HPDE6-E6E7 (cell line): Measurements from ENCODE around the gene MGA.
A peak's percentile ranks its signal among the peaks of the same experiment; 100 is the strongest.

Source experiments
- DNase-seq: peaks from one replicate; pipeline ENCODE4 v3.0.0; 2011; ENCODE audit warnings: missing footprints; ENCODE audit errors: extremely low spot score

The MGA gene

DNA sequence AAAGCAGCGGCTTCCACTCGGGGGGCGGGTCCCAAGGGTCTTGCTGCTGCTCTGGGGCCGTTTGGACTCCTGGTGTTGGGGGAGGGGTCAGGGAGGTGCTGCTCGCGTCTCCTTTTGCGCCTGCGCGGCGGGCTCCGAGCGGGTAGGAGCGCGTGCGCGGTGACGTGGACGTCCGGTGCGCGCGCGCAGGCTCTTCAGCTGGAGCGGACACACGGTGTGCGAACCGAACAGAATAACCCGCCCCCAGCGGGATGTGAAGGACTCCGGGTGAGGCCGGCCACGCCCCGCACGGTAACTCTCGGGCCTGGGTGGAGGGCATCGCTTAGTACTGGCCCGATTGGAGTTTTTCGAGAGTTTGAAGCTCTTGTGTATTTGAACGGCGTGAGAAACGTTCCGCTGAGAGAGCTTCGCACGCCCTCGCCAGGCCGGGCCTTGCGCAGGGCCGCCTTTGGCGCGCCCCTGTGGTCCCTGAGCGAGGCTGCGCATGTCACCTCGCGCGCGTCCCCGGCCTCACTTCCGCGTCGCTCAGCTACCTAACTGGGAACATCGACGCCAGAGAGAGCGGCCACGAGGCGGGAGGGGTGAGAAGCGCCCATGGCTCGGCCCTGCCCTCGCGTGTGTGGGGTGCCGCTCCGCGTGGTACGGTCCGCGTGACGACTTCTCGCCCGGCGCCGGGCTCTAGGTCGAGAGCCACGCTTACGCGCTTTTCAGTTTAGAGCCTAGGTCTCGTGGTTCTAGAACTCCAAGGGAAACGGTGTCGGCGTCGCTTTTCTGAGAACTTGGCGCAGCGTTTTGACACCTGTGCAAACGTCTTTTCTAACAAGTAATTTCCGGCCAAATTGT lies at the start of gene MGA:
Gene MGA (plus strand): TSS at position 171 of the 843 bp plus-strand sequence.
- DNase-seq: peak; percentile 91

GRCh38 chr15:41620536-41621199 lies 39.5 kb upstream of the MGA start:
- DNase-seq: no peak

- peak; percentile 93 for DNase-seq
Measured at GRCh38 chr15:41621200-41622193, 38.7 kb upstream of the MGA start.

DNA sequence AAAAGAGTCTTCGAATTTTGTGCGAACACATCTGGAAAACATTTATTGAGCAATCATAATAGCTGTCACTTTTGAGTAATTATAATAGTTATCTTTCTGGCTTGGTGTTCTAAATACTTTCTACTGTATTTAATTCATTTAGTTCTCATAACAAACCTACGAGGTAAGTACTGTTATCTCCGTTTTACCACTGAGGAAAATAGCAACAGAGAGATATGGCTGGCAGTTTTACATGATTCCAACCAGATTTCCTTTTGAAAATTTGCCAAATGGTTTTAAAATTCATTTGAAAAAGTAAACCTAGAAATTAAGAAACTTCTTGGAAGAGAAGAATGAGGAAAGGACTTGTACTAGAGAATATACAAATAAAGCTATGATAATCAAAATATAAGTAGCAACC lies 37.3 kb upstream of the MGA start:
- DNase-seq: no peak

- DNase-seq: no peak
Measured at GRCh38 chr15:41627203-41627602, 33.0 kb upstream of the MGA start.

DNA sequence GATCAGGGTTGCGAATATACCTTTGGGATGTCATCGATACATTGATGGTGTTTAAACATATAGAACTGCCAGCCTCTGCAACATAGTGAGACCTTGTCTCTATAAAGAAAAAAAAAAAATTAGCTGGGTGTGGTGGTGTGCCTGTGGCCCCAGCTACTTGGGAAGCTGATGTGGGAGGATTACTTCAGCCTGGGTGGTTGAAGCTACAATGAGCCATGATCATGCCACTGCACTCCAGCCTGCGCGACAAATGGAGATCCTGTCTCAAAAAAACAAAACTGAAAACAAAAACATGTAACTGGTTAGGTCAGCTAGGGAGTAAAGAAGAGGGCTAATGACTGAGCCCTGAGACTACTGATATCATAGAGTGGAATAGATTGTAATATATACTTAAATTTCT lies 30.7 kb upstream of the MGA start:
- no peak for DNase-seq

DNA sequence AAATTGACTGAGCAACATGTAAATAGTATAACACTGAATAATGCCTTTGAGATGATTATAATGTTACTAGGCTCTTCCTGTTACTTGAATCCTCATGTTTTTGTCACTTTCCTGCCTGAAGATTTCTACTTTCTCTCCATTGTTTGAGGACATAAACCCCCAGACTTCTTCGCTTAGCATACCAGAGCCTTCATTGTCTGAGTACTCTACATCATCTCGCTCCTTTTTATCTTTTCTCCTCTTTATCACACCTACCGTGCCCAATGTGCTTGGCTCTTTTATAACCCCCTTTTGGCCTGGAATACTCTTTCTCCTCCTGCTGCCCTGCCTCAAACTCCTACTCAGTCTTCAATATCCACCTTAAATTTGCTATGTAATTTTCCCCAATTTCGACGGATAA lies 30.3 kb upstream of the MGA start:
- no peak for DNase-seq

GRCh38 chr15:41630616-41631217 lies 29.5 kb upstream of the MGA start:
- DNase-seq: no peak

DNA sequence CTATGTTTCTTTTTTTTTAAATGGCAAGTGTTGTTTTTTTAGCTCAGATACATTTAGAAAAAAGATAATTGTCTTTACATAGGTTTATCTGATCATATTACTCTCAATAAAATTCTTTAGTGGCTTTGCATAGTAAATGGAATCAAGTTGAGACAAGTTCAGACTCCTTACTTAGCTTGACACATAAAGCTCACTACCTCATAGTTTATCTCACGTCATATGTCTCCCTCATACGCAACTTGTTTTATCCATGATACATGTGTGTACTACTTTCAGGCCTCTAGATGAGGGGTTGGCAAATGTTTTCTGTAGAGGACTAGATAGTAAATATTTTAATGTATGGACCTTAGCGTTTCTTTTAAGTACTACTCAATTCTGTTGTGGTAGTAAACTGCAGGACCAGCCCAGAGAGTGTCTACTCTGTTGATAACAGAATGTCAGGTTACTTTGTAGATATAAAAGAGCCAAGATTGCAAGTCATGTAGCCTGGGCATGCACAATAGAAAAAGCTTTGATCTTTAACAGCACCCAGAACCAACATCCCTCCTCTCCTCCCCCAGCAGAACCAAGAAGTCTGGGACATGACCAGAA lies 28.2 kb upstream of the MGA start:
- peak; percentile 51 for DNase-seq

DNA sequence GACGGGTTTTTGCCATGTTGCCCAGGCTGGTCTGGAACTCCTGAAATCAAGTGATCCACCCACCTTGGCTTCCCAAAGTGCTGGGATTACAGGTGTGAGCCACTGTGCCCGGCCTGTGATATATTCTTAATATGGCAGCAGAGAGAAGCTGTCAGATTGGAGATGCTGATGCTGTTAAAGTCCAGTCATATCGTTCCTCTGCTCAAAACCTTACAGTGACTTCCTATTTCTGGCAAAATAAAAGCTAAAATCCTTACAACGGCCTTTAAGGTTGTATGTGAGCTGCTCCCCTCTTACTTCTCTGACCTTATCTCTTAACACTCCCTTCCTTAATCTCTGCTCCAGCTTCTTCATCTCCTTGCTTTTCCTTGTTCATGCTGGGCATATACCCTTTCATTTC lies 26.6 kb upstream of the MGA start:
- no peak for DNase-seq

DNA sequence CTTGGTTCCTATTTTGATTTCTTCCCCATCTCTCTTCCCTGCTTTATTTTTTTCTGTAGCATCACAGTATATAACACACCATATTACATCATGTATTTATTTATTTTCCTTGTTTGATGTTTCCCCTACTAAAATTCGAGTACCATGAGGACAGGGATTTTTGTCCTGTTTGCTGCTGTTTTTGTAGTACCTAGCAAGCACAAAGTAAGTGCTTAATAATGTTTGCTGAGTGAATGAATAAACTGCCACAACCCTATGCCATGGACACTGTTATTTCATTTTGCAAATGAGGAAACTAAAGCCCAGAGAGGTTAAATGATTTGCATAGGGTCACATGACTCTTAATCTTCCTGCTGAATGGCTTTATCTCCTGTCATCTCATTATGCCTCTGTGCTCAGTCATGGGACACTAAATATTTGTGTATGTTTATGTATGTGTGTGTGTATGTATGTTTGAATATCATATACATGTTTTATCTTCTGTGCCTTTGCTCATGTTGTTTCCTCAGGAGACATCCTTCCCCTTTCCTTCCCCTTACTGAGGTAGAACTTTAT lies 26.1 kb upstream of the MGA start:
- DNase-seq: no peak

GRCh38 chr15:41637086-41637485 lies 23.1 kb upstream of the MGA start:
- DNase-seq: no peak

GRCh38 chr15:41640985-41641384 lies 19.2 kb upstream of the MGA start:
- no peak for DNase-seq

GRCh38 chr15:41647262-41647661 lies 12.9 kb upstream of the MGA start:
- no peak for DNase-seq

DNA sequence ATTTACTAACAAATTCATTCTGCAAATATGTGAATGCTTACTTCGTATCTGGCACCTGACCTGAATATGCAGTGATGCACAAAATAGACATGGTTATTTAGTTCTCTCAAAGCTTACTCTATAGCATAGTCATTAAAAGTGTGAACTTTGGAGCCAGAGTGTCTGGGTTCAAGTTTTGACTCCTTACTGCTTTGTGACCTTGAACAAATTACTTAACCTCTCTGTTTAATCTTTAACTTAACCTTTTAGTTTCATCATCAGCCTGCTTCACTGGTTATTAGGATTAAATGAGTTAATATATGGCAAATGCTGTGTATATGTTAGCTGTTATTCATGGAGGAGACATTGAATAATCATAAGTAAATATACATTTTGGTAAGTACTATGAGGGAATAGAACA lies 12.1 kb upstream of the MGA start:
- no peak for DNase-seq

DNA sequence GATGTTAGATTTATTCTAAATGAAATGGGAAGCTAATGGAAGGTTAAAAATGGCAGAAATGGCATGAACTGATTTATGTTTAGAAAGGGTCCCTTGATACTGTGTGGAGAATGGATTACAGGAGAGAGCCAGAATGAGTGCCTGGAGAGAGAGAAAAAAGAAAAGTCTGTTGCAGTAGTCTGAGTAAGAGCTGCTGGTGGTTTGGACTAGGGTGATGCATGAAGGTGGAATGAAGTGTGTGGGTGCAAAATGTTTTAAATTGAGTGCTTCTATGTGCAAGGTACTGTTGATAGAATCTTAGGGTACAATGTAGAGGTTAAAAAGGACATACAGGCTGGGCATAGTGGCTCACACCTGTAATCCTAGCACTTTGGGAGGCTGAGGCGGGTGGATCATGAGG lies 11.4 kb upstream of the MGA start:
- no peak for DNase-seq

DNA sequence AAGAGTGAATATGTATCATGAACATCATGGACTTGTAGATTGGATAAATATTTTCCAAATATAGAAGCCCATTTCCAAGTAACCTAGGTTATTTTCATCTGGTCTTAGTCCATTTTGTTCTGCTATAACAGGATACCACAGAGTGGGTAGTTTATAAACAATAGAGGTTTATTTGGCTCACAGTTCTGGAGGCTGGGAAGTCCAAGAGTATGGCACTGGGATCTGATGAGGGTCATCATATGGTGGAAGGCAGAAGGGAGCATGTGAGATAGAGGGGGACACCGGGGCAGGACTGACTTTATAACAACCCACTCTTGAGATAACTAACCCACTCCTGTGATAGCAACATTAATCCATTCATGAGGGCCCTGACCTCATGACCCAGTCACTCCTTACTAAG lies 9.4 kb upstream of the MGA start:
- no peak for DNase-seq

DNA sequence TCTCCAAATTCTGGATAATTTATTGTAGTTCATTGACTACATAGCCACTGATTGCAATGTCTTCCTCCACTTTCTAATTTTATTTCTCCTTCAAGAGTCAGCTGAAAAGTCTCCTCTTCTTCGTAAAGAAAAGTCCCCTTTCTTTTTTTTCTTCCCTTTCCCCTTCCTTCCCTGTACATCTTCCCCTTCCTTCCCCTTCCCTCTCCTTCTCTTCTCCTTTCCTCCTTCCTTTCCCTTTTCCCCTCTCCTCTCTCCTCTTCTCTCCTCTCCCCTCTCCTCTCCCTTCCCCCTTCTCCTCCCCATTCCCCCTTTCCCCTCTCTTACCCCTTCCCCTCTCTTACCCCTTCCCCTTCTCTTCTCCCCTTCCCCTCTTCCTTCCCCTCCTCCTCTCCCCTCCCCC lies 8.8 kb upstream of the MGA start:
- DNase-seq: no peak

DNA sequence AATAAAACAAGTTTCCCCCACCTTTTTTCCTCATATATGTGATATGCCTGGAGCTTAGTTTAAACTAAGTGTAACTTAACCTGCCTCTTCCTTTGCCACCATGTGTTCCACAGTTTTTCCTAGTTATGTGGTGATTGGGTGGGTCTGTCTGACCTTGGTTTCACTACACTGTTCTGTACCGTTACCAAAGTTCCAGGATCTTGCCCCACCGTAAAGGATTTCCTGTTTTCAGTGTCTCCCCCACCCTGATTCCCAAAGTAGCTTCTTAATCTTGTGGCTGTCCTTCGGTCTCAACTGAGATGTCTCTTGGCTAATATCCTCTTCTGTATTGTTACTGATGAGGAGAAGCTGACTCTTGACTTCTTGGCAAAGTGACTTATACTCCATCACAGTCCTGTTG lies 6.4 kb upstream of the MGA start:
- DNase-seq: no peak

DNA sequence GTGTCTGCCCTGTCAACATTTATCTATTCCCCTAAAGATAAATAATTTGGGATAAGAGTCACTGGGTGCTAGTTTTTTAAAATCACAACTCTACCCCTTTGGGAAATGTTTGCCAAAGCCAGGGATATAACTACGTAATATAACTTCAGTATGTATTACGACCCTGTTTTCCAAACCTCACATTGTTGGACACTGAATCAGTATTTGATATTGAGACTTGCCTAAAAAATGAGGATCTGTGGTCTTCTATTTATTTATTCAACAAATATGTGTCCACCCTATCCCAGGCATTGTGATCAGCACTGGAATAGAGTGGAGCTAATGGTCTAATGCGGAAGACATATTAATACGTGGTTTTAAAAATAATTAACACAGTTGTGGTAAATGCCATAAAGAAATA lies 4.5 kb upstream of the MGA start:
- no peak for DNase-seq

- no peak for DNase-seq
Measured at GRCh38 chr15:41656188-41656587, 4.0 kb upstream of the MGA start.
